PC-9 (cell line): ENCODE results near the gene FREM2. TPM values are rescaled to one million over a fixed set of nuclear protein-coding genes. Genes with fewer than 3 reads are reported as not detected.

Source experiments
- BruUV-seq: library from RNA; stranded (reverse); fragments of 400-500 nt; replicated peaks from 2 replicates; lab custom pipeline; 2021; lab: Mats Ljungman, UMichigan
- CTCF ChIA-PET: fragments of 300-600 bp; sonication (Branson Sonifier 250); formaldehyde crosslinking; loops from one replicate; lab custom pipeline; 2022; ENCODE audit warnings: antibody characterized with exemption; lab: Charles Lee
- POLR2A ChIA-PET: fragments of 300-600 bp; sonication (Branson Sonifier 250); formaldehyde crosslinking; loops from one replicate; lab custom pipeline; 2022; ENCODE audit warnings: antibody characterized with exemption; ENCODE audit not compliant: unreplicated experiment; lab: Charles Lee
- DNase-seq, 2 experiments: peaks; one replicate each; pipeline versions ENCODE4 v3.0.0 to v3.0.0-alpha.2; 2015 to 2022; ENCODE audit warnings: mixed read lengths in 1 of 2
- H2AFZ ChIP-seq: fragments of 200-600 bp; sonication (generic); 2 replicates; pipeline ENCODE4 v1.8.1; 2017; ENCODE audit warnings: antibody characterized with exemption
- H3F3A ChIP-seq: fragments of 200-600 bp; sonication (generic); 2 replicates; pipeline ENCODE4 v1.8.1; 2017; ENCODE audit warnings: antibody characterized with exemption, mild to moderate bottlenecking, low read depth; ENCODE audit not compliant: insufficient read depth
- H3K27ac ChIP-seq: fragments of 200-600 bp; sonication (generic); 2 replicates; pipeline ENCODE4 v1.6.1; 2016; ENCODE audit warnings: mixed run types
- H3K27me3 ChIP-seq: fragments of 200-600 bp; sonication (generic); 2 replicates; pipeline ENCODE4 v1.6.1; 2016; ENCODE audit warnings: low read depth, mixed run types; ENCODE audit not compliant: insufficient read depth
- H3K36me3 ChIP-seq: fragments of 200-600 bp; sonication (generic); 2 replicates; pipeline ENCODE4 v1.6.1; 2016; ENCODE audit warnings: low read depth, mixed run types
- H3K4me1 ChIP-seq: fragments of 200-600 bp; sonication (generic); replicated peaks from 2 replicates; pipeline ENCODE4 v1.6.1; 2016; ENCODE audit warnings: mixed run types; ENCODE audit not compliant: insufficient read depth
- H3K4me2 ChIP-seq: fragments of 200-600 bp; sonication (generic); 2 replicates; pipeline ENCODE4 v1.6.1; 2017; ENCODE audit warnings: mixed run types
- H3K4me3 ChIP-seq: fragments of 200-600 bp; sonication (generic); 2 replicates; pipeline ENCODE4 v1.6.1; 2016; ENCODE audit warnings: mixed run types
- H3K79me2 ChIP-seq: fragments of 200-600 bp; sonication (generic); 2 replicates; pipeline ENCODE4 v1.6.1; 2017; ENCODE audit warnings: low read depth, mixed run types
- H3K9me2 ChIP-seq: fragments of 200-600 bp; sonication (generic); 2 replicates; pipeline ENCODE4 v1.8.1; 2017; ENCODE audit warnings: mild to moderate bottlenecking; ENCODE audit not compliant: insufficient read depth
- H3K9me3 ChIP-seq: fragments of 200-600 bp; sonication (generic); 2 replicates; pipeline ENCODE4 v1.8.1; 2016; ENCODE audit warnings: low read depth; ENCODE audit not compliant: insufficient read depth
- H4K20me1 ChIP-seq: fragments of 200-600 bp; sonication (generic); 2 replicates; pipeline ENCODE4 v1.8.1; 2017; ENCODE audit not compliant: insufficient read depth
- CTCF ChIP-seq: fragments of 200-600 bp; sonication (generic); conservative IDR thresholded peaks from 2 replicates; pipeline ENCODE4 v1.6.1; 2017; ENCODE audit warnings: mixed run types, antibody characterized with exemption, mild to moderate bottlenecking, moderate library complexity
- EZH2 ChIP-seq: fragments of 200-600 bp; sonication (generic); IDR thresholded peaks from 2 replicates; pipeline ENCODE4 v1.8.0; 2017; ENCODE audit warnings: antibody characterized with exemption, low read depth
- intact Hi-C: fragments of 100-400 bp; cut with micrococcal nuclease; formaldehyde crosslinking; loops from one replicate; pipeline ENCODE4 v1.10.0; 2022; ENCODE audit not compliant: unreplicated experiment
- total RNA-seq: library from RNA; stranded (reverse); gene quantifications from 2 replicates; pipeline ENCODE4 v1.2.3, GENCODE V29; 2021

Gene FREM2
- total RNA-seq, 1 experiment from 2014 or later = 0.65 TPM

GRCh38 chr13:38687246-38688229 lies 661 bp downstream of the FREM2 start:
- Histone ChIP-seq H3K27me3 (no peaks in the 10 kb centered on the region), H2AFZ (peak overlapping the region; percentile 89), H4K20me1 (no peaks in the 10 kb centered on the region), H3K36me3 (no peaks in the 10 kb centered on the region), H3K4me3 (peak overlapping the region; percentile 56), H3F3A (peaks cover 4% of the 10 kb centered on the region; the same call in 1 of the 2 replicates), H3K9me2 (no peaks in the 10 kb centered on the region), H3K79me2 (no peaks in the 10 kb centered on the region), H3K4me1 (peaks cover 16% of the 10 kb centered on the region), H3K9me3 (no peaks in the 10 kb centered on the region), H3K27ac (no peak overlapping the region), H3K4me2 (peak overlapping the region; percentile 78)
- intact Hi-C loops = loop anchor here (2.0 to 10.0 kb wide), 3 partner anchors 187 to 1043 kb away; no protein-coding TSS in a partner anchor
- no TSS peak for BruUV-seq
- ChIA-PET CTCF (interaction anchor here (1.2 kb wide), 1 partner anchor 179 kb away, joined by 10 read pairs; no protein-coding TSS in a partner anchor), POLR2A (interaction anchor here (0.6 kb wide), 1 partner anchor 100 kb away, joined by 3 read pairs; no protein-coding TSS in a partner anchor)
- DNase-seq = peak in 1 of 2 experiments; percentile 7
- TF ChIP-seq EZH2 = no peak

GRCh38 chr13:38688674-38689073 lies 1.8 kb downstream of the FREM2 start:
- CTCF ChIA-PET = no interaction called here
- intact Hi-C loops = loop anchor here (10.0 kb wide), 2 partner anchors 186 to 1044 kb away; no protein-coding TSS in a partner anchor
- peaks cover 16% of the 10 kb centered on the region for H3K4me1 ChIP-seq

GRCh38 chr13:38690231-38690630 lies 3.4 kb downstream of the FREM2 start:
- Histone ChIP-seq H3K4me3 (no peak overlapping the region), H3K27ac (no peak overlapping the region), H3K9me2 (no peaks in the 10 kb centered on the region), H3K4me2 (no peak overlapping the region), H3K27me3 (no peaks in the 10 kb centered on the region), H3K36me3 (no peaks in the 10 kb centered on the region), H3F3A (no peaks in the 10 kb centered on the region), H3K4me1 (peaks cover 6% of the 10 kb centered on the region), H3K79me2 (no peaks in the 10 kb centered on the region), H2AFZ (no peak overlapping the region), H3K9me3 (no peaks in the 10 kb centered on the region), H4K20me1 (no peaks in the 10 kb centered on the region)
- ChIA-PET POLR2A (no interaction called here), CTCF (no interaction called here)
- intact Hi-C loops = no loop called here
- TF ChIP-seq CTCF = no peak
- no peak for TF ChIP-seq EZH2
- no peak for DNase-seq
- no TSS peak for BruUV-seq

More at GRCh38 chr13:38688674-38689073, 1.8 kb downstream of the FREM2 start:
- Histone ChIP-seq H3K4me2 (no peak overlapping the region), H3K9me3 (no peaks in the 10 kb centered on the region), H3K79me2 (no peaks in the 10 kb centered on the region), H4K20me1 (no peaks in the 10 kb centered on the region), H3K36me3 (no peaks in the 10 kb centered on the region), H3F3A (peaks cover 4% of the 10 kb centered on the region; the same call in 1 of the 2 replicates), H3K27me3 (no peaks in the 10 kb centered on the region), H2AFZ (no peak overlapping the region), H3K9me2 (no peaks in the 10 kb centered on the region), H3K4me3 (no peak overlapping the region), H3K27ac (no peak overlapping the region)
- POLR2A ChIA-PET = no interaction called here
- no peak for TF ChIP-seq CTCF
- no peak for TF ChIP-seq EZH2
- no TSS peak for BruUV-seq
- no peak for DNase-seq
